Activated CD4-positive, alpha-beta T cell treated with anti-CD3 and anti-CD28 coated beads, Interleukin-10, Interleukin-2, amounts not matched to agents 100 ng/mL and 50 ng/mL, durations not matched to agents 16 hours and 8 hours (primary cell): ENCODE measurements around the gene CRIM1.

Experiments
- DNase-seq: peaks from one replicate; pipeline ENCODE4 v3.0.0-alpha.2; 2020

CRIM1 gene

GRCh38 chr2:36462311-36462935, 106.8 kb downstream of the CRIM1 start:
- no peak for DNase-seq

- DNase-seq = no peak
Measured at GRCh38 chr2:36463365-36463764, 107.8 kb downstream of the CRIM1 start.

GRCh38 chr2:36464006-36464721, 108.6 kb downstream of the CRIM1 start:
- DNase-seq = no peak

GRCh38 chr2:36466135-36466534, 110.6 kb downstream of the CRIM1 start:
- no peak for DNase-seq

- DNase-seq = no peak
Measured at GRCh38 chr2:36468463-36469105, 113.0 kb downstream of the CRIM1 start.

- DNase-seq = no peak
Measured at GRCh38 chr2:36469106-36469477, 113.5 kb downstream of the CRIM1 start.

GRCh38 chr2:36469710-36470109, 114.1 kb downstream of the CRIM1 start:
- no peak for DNase-seq

- DNase-seq = no peak
Measured at GRCh38 chr2:36473230-36473629, 117.7 kb downstream of the CRIM1 start.

- no peak for DNase-seq
Measured at GRCh38 chr2:36476411-36476810, 120.8 kb downstream of the CRIM1 start.

GRCh38 chr2:36477315-36477714, 121.7 kb downstream of the CRIM1 start:
- no peak for DNase-seq

- DNase-seq = no peak
Measured at GRCh38 chr2:36477746-36478145, 122.2 kb downstream of the CRIM1 start.

GRCh38 chr2:36478332-36478738, 122.8 kb downstream of the CRIM1 start:
- no peak for DNase-seq

- DNase-seq = no peak
Measured at GRCh38 chr2:36478999-36479398, 123.4 kb downstream of the CRIM1 start.

GRCh38 chr2:36479406-36479805, 123.8 kb downstream of the CRIM1 start:
- no peak for DNase-seq

GRCh38 chr2:36480028-36480427, 124.5 kb downstream of the CRIM1 start:
- no peak for DNase-seq

GRCh38 chr2:36480636-36481035, 125.1 kb downstream of the CRIM1 start:
- DNase-seq = no peak

- DNase-seq = no peak
Measured at GRCh38 chr2:36481709-36482108, 126.1 kb downstream of the CRIM1 start.

GRCh38 chr2:36482576-36483214, 127.1 kb downstream of the CRIM1 start:
- DNase-seq = no peak

GRCh38 chr2:36483290-36483689, 127.7 kb downstream of the CRIM1 start:
- DNase-seq = no peak

- DNase-seq = no peak
Measured at GRCh38 chr2:36484454-36484853, 128.9 kb downstream of the CRIM1 start.

GRCh38 chr2:36485521-36485920, 129.9 kb downstream of the CRIM1 start:
- no peak for DNase-seq

- no peak for DNase-seq
Measured at GRCh38 chr2:36486521-36487044, 131.0 kb downstream of the CRIM1 start.

- DNase-seq = no peak
Measured at GRCh38 chr2:36487947-36488346, 132.4 kb downstream of the CRIM1 start.

- no peak for DNase-seq
Measured at GRCh38 chr2:36489281-36489680, 133.7 kb downstream of the CRIM1 start.
